ENCODE results near the gene FA2H. TPM values are rescaled to one million over a fixed set of nuclear protein-coding genes. Genes with fewer than 3 reads are reported as not detected.
"Not testable (repeated sequence)": the region's sequence is repeated elsewhere in the genome, so short reads cannot be mapped to it uniquely, and the experiment has no call there.

FA2H gene
- total RNA-seq, 2 donors from 2014 or later: 51.0 to 75.7 TPM

GRCh38 chr16:74677868-74678267 lies 96.8 kb downstream of the FA2H start:
- Histone ChIP-seq H3K4me1 (no peaks in the 10 kb centered on the region), H3K27me3 (no peaks in the 10 kb centered on the region), H3K9me3 (no peaks in the 10 kb centered on the region), H3K36me3 (peaks cover 9% of the 10 kb centered on the region), H3K4me3 (no peak overlapping the region), H3K9ac (ENCODE audit: low read depth in 2 of 2, low read length in 2 of 2) (no peak overlapping the region), H3K27ac (no peak overlapping the region)
- intact Hi-C loops (cut with DNase I): no loop called here
- no peak for TF ChIP-seq CTCF (IDR thresholded peaks at IDR 0.05)
- DNase-seq: no peak

GRCh38 chr16:74673876-74674275 lies 100.7 kb downstream of the FA2H start:
- no peak overlapping the region for H3K4me3 ChIP-seq
- no peak for DNase-seq
- no peak overlapping the region for H3K9ac ChIP-seq (ENCODE audit: low read depth in 2 of 2, low read length in 2 of 2)
- peaks cover 6% of the 10 kb centered on the region for H3K36me3 ChIP-seq
- intact Hi-C loops (cut with DNase I): no loop called here
- no peaks in the 10 kb centered on the region for H3K9me3 ChIP-seq
- TF ChIP-seq CTCF (IDR thresholded peaks at IDR 0.05): no peak
- H3K4me1 ChIP-seq: no peaks in the 10 kb centered on the region
- H3K27me3 ChIP-seq: no peaks in the 10 kb centered on the region
- no peak overlapping the region for H3K27ac ChIP-seq

GRCh38 chr16:74668877-74669276 lies 105.7 kb downstream of the FA2H start:
- H3K27ac ChIP-seq; intact Hi-C loops (cut with DNase I); H3K4me3 ChIP-seq; H3K4me1 ChIP-seq; DNase-seq; H3K27me3 ChIP-seq; H3K36me3 ChIP-seq; H3K9ac ChIP-seq (ENCODE audit: low read depth in 2 of 2, low read length in 2 of 2); H3K9me3 ChIP-seq: not testable (repeated sequence)

GRCh38 chr16:74667255-74667700 lies 107.3 kb downstream of the FA2H start:
- no peak for TF ChIP-seq CTCF (IDR thresholded peaks at IDR 0.05)
- intact Hi-C loops (cut with DNase I): no loop called here
- H3K36me3 ChIP-seq: no peaks in the 10 kb centered on the region

GRCh38 chr16:74666425-74667254 lies 108.0 kb downstream of the FA2H start, which contains the start of gene RFWD3:
TSS of gene RFWD3 (minus strand) at chr16:74666877. CDS start at chr16:74661449, 5,428 bp downstream.
- peak; percentile 97 for DNase-seq
- Histone ChIP-seq H3K36me3 (no peaks in the 10 kb centered on the region), H3K27ac (peak within 1 kb of the TSS; percentile 50), H3K4me1 (peaks cover 4% of the 10 kb centered on the region), H3K27me3 (no peaks in the 10 kb centered on the region), H3K9ac (ENCODE audit: low read depth in 2 of 2, low read length in 2 of 2) (peak within 1 kb of the TSS; percentile 67 to 84), H3K4me3 (peak within 1 kb of the TSS; percentile 100), H3K9me3 (no peaks in the 10 kb centered on the region)
- TF ChIP-seq CTCF (IDR thresholded peaks at IDR 0.05): no peak
- intact Hi-C loops (cut with DNase I): no loop called here

More at GRCh38 chr16:74667255-74667700, 107.3 kb downstream of the FA2H start:
- Histone ChIP-seq H3K9ac (ENCODE audit: low read depth in 2 of 2, low read length in 2 of 2) (peak overlapping the region in 1 of 2 donors; percentile 63), H3K4me3 (peak overlapping the region; percentile 100), H3K4me1 (peaks cover 4% of the 10 kb centered on the region), H3K27ac (peak overlapping the region; percentile 28), H3K27me3 (no peaks in the 10 kb centered on the region), H3K9me3 (no peaks in the 10 kb centered on the region)
- DNase-seq: peak; percentile 51

- Histone ChIP-seq H3K27ac (peak overlapping the region; percentile 50), H3K36me3 (no peaks in the 10 kb centered on the region), H3K27me3 (no peaks in the 10 kb centered on the region), H3K9me3 (no peaks in the 10 kb centered on the region), H3K4me3 (peak overlapping the region; percentile 100), H3K9ac (ENCODE audit: low read depth in 2 of 2, low read length in 2 of 2) (peak overlapping the region; percentile 67 to 84), H3K4me1 (peaks cover 4% of the 10 kb centered on the region)
- intact Hi-C loops (cut with DNase I): no loop called here
- no peak for TF ChIP-seq CTCF (IDR thresholded peaks at IDR 0.05)
- no peak for DNase-seq
These were observed 108.6 kb downstream of the FA2H start for GRCh38 chr16:74666010-74666421.
